D721Med (cell line): ENCODE measurements around the gene TGM3.

Experiments used
- DNase-seq: peaks from one replicate; pipeline ENCODE4 v3.0.0; 2011; ENCODE audit warnings: low spot score; ENCODE audit not compliant: insufficient read length
- FAIRE-seq: peaks from 2 replicates; lab custom pipeline; 2011; peaks lifted over from hg19 to GRCh38; lab: Jason Lieb, UNC
- TF ChIP-seq, protein P1 (sequence below): IDR thresholded peaks from 2 replicates; pipeline ENCODE4 v1.5.1; 2012; ENCODE audit warnings: mild to moderate bottlenecking, control low read depth; ENCODE audit not compliant: insufficient read depth; ENCODE audit errors: missing control alignments

TGM3 gene

DNA sequence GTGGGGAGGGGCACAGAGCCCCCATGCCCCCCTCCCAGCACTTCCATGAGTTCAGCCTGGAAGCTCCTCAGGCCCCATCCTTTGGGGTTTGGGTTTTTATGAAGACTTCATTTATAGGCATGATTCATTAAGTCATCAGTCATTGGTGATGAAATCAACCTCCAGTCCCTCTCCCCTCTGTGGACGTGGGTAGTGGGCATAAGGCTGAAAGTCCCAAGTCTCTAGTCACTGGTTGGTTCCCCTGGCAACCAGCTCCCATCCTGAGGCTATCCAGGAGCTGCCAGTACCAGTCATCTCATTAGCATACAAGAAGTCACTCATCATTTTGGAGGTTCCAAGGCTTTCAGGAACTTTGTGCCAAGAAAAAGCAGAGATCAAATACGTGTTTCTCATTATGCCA, 9.2 kb downstream of the TGM3 start:
- DNase-seq (no peak), FAIRE-seq (no peak)
- TF ChIP-seq, protein P1, sequence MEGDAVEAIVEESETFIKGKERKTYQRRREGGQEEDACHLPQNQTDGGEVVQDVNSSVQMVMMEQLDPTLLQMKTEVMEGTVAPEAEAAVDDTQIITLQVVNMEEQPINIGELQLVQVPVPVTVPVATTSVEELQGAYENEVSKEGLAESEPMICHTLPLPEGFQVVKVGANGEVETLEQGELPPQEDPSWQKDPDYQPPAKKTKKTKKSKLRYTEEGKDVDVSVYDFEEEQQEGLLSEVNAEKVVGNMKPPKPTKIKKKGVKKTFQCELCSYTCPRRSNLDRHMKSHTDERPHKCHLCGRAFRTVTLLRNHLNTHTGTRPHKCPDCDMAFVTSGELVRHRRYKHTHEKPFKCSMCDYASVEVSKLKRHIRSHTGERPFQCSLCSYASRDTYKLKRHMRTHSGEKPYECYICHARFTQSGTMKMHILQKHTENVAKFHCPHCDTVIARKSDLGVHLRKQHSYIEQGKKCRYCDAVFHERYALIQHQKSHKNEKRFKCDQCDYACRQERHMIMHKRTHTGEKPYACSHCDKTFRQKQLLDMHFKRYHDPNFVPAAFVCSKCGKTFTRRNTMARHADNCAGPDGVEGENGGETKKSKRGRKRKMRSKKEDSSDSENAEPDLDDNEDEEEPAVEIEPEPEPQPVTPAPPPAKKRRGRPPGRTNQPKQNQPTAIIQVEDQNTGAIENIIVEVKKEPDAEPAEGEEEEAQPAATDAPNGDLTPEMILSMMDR, result no peak

DNA sequence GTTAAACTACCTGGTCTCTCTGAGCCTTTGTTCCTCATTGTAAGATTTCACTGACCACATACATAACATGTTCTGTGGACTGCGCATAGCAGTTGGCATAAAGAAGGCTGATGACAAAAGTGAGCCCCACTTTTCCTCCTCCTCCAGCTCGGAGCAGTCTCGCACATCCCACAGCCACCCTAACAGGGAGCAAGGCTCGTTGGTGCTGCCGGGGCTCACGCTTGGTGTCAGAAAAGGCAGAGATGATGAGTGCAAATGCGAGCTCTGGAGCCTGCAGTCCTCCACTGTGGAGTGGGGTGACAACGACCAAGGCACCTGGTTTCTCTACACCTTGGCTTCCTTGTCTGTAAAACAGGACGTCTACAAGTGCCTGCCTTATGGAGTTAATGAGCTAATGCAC, 9.7 kb downstream of the TGM3 start:
- TF ChIP-seq, protein P1, result no peak
- FAIRE-seq (no peak), DNase-seq (no peak)

DNA sequence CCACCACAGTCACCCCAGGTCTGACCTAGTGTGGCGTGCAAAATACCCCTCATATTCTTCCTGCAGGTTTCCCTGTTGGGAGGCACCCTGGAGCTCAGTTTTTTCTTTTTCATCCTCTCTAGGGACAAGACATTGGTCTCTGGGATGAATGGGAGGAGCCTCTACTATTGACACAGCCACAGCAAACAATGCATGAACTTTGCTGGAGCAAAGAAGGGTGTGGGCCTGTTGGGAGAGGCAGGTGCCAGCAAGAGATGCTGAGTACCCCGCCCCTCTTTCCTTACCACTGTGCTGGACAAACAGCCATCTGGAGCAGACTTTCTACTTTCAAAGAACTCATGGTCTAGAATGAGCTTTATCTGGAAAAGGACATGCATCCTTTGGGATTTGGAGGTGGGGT, 10.1 kb downstream of the TGM3 start:
- no peak for FAIRE-seq
- no peak for DNase-seq
- TF ChIP-seq, protein P1, result no peak

DNA sequence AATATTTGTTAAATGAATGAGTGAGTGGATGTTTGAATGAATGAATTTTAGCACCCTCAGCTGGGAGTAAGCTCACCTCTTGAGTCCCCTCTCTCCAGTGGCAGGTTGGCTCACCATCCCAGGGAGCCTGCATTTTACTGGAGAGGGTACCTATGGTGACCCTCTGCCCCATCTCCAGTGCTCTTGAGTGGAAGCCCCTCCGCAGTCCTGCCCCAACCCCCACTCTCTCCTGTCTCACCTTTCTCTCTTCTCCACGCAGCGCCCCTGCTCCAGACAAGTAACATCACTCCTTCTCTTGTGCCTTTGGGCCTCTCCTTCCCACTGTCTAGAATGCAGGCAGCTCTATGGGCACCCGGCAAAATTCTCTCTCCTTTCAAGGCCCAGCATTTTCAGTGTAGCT, 11.3 kb downstream of the TGM3 start:
- DNase-seq (no peak), FAIRE-seq (no peak)
- TF ChIP-seq, protein P1, result no peak

DNA sequence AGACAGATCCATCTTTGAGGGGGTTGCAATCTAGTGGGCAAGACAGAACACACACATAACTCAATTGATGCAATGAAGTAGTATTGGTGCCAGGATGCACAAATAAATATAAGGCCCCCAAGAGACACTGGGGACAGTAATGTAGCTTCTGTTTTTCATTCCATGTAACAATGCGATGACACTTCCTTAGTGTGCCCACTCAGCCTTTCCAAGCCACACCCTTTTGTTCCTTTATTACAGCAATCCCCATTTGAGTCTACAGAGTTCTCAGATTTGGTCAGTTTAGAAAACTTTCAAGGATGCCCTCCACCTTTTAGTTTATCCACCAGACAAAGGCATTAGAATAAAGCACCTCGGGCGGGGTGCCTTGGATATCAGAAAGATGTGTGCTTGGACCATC, 15.5 kb downstream of the TGM3 start:
- FAIRE-seq, result no peak
- no peak for DNase-seq
- TF ChIP-seq, protein P1, result no peak

DNA sequence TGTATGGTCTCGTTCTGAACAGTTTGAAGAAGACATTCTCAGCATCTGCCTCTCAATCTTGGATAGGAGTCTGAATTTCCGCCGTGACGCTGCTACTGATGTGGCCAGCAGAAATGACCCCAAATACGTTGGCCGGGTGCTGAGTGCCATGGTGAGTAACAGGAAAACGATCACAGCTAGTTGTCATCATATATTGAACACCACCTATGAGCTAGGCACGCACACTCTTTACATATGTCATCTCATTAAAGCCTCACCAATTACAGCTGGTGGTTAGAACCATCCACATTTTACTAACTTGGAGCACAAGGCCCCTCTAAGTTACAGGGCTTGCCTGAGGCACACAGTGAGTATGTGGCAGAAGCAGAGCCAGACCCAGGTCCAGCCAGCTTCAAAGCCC, 17.1 kb downstream of the TGM3 start:
- DNase-seq, result no peak
- TF ChIP-seq, protein P1, result no peak
- FAIRE-seq, result no peak

DNA sequence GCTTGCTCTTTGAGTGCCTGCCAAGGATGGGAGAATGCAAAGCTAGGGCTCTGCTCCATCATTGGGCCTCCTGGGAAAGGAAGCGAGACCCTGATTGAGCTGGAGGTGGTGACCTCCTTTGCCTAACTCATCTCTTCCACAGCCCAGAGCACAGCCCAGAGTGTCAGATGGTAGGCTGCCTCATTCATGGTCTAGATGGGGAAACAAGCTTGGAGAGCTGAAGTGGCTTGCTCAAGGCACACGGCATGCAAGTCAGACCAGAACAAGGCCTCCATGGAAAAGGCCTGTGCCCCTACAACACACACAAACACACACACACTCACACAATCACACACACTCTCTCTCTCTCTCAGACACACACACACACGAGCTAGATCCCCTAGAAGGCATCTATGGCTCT, 17.5 kb downstream of the TGM3 start:
- DNase-seq, result no peak
- TF ChIP-seq, protein P1, result no peak
- FAIRE-seq, result no peak
